ENCODE results near the gene ZNF518A.

ZNF518A gene

GRCh38 chr10:96208946-96209345 lies 78.8 kb downstream of the ZNF518A start:
- no peaks in the 10 kb centered on the region for H3K9me3 ChIP-seq (replicated peaks; ENCODE audit: insufficient read depth, low read length)
- peaks cover 14% of the 10 kb centered on the region for H3F3A ChIP-seq (ENCODE audit: insufficient read depth, low read length)
- no peaks in the 10 kb centered on the region for H3K27me3 ChIP-seq (replicated peaks; ENCODE audit: insufficient read depth, low read length)
- H3K9me2 ChIP-seq (replicated peaks; ENCODE audit: insufficient read depth, low read length): no peaks in the 10 kb centered on the region
- DNase-seq: no peak
- H4K20me1 ChIP-seq (ENCODE audit: insufficient read depth, low read length): no peaks in the 10 kb centered on the region
- H3K36me3 ChIP-seq (replicated peaks; ENCODE audit: insufficient read depth, low read length): 0 out of 2 replicates have a peak, but pooled peaks cover 4% of the 10 kb centered on the region
- H3K4me3 ChIP-seq (ENCODE audit: low read length): no peak overlapping the region
- H3K4me2 ChIP-seq (ENCODE audit: low read depth, low read length): peak overlapping the region; percentile 44; the same call in 1 of the 2 replicates
- no peaks in the 10 kb centered on the region for H3K79me2 ChIP-seq (ENCODE audit: low read length)
- TF ChIP-seq EZH2 (optimal IDR thresholded peaks at IDR 0.05; ENCODE audit: low read depth, low read length): no peak
- TF ChIP-seq EZH2phosphoT487 (IDR thresholded peaks at IDR 0.05; ENCODE audit: low read length): no peak
- TF ChIP-seq CTCF (IDR thresholded peaks at IDR 0.05; ENCODE audit: low read length): no peak
- no peak overlapping the region for H2AFZ ChIP-seq (ENCODE audit: low read length)
- peak overlapping the region; percentile 58; the same call in 1 of the 2 replicates for H3K27ac ChIP-seq (ENCODE audit: low read length)
- H3K4me1 ChIP-seq (ENCODE audit: low read length): peaks cover 17% of the 10 kb centered on the region
- H3K9ac ChIP-seq (ENCODE audit: low read length): no peak overlapping the region

- H3F3A ChIP-seq (ENCODE audit: insufficient read depth, low read length): peaks cover 14% of the 10 kb centered on the region
- no peak for DNase-seq
- no peak overlapping the region for H2AFZ ChIP-seq (ENCODE audit: low read length)
- no peaks in the 10 kb centered on the region for H4K20me1 ChIP-seq (ENCODE audit: insufficient read depth, low read length)
- no peak overlapping the region for H3K27ac ChIP-seq (ENCODE audit: low read length)
- H3K4me3 ChIP-seq (ENCODE audit: low read length): no peak overlapping the region
- TF ChIP-seq CTCF (IDR thresholded peaks at IDR 0.05; ENCODE audit: low read length) (no peak), EZH2 (optimal IDR thresholded peaks at IDR 0.05; ENCODE audit: low read depth, low read length) (no peak), EZH2phosphoT487 (IDR thresholded peaks at IDR 0.05; ENCODE audit: low read length) (no peak)
- no peak overlapping the region for H3K9ac ChIP-seq (ENCODE audit: low read length)
- no peaks in the 10 kb centered on the region for H3K9me3 ChIP-seq (replicated peaks; ENCODE audit: insufficient read depth, low read length)
- H3K36me3 ChIP-seq (replicated peaks; ENCODE audit: insufficient read depth, low read length): 0 out of 2 replicates have a peak, but pooled peaks cover 4% of the 10 kb centered on the region
- H3K9me2 ChIP-seq (replicated peaks; ENCODE audit: insufficient read depth, low read length): no peaks in the 10 kb centered on the region
- H3K27me3 ChIP-seq (replicated peaks; ENCODE audit: insufficient read depth, low read length): no peaks in the 10 kb centered on the region
- H3K4me2 ChIP-seq (ENCODE audit: low read depth, low read length): no peak overlapping the region
- no peaks in the 10 kb centered on the region for H3K79me2 ChIP-seq (ENCODE audit: low read length)
- peaks cover 17% of the 10 kb centered on the region for H3K4me1 ChIP-seq (ENCODE audit: low read length)
Observed at GRCh38 chr10:96211764-96212163, 81.7 kb downstream of the ZNF518A start.

- DNase-seq: no peak
- Histone ChIP-seq H3K9me2 (replicated peaks; ENCODE audit: insufficient read depth, low read length) (no peaks in the 10 kb centered on the region), H3K27ac (ENCODE audit: low read length) (no peak overlapping the region), H3F3A (ENCODE audit: insufficient read depth, low read length) (peaks cover 13% of the 10 kb centered on the region), H4K20me1 (ENCODE audit: insufficient read depth, low read length) (no peaks in the 10 kb centered on the region), H2AFZ (ENCODE audit: low read length) (no peak overlapping the region), H3K27me3 (replicated peaks; ENCODE audit: insufficient read depth, low read length) (no peaks in the 10 kb centered on the region), H3K4me1 (ENCODE audit: low read length) (peaks cover 12% of the 10 kb centered on the region), H3K79me2 (ENCODE audit: low read length) (no peaks in the 10 kb centered on the region), H3K9me3 (replicated peaks; ENCODE audit: insufficient read depth, low read length) (no peaks in the 10 kb centered on the region), H3K9ac (ENCODE audit: low read length) (no peak overlapping the region), H3K36me3 (replicated peaks; ENCODE audit: insufficient read depth, low read length) (no peaks in the 10 kb centered on the region), H3K4me3 (ENCODE audit: low read length) (no peak overlapping the region), H3K4me2 (ENCODE audit: low read depth, low read length) (no peak overlapping the region)
- TF ChIP-seq EZH2phosphoT487 (IDR thresholded peaks at IDR 0.05; ENCODE audit: low read length) (no peak), CTCF (IDR thresholded peaks at IDR 0.05; ENCODE audit: low read length) (no peak), EZH2 (optimal IDR thresholded peaks at IDR 0.05; ENCODE audit: low read depth, low read length) (no peak)
Observed at GRCh38 chr10:96212911-96213310, 82.8 kb downstream of the ZNF518A start.

Data from MM.1S (cell line).